ENCODE measurements around the gene TEX35. TPM values are rescaled to one million over a fixed set of nuclear protein-coding genes. Genes with fewer than 3 reads are reported as not detected.
A peak's percentile ranks its signal among the peaks of the same experiment; 100 is the strongest.
"Not testable (repeated sequence)": the region's sequence is repeated elsewhere in the genome, so short reads cannot be mapped to it uniquely, and the experiment has no call there.

Gene TEX35
- polyA plus RNA-seq, 1 donor, result 0.10 TPM

GRCh38 chr1:178495158-178495557 is 17.8 kb upstream of the TEX35 start:
- no peak for DNase-seq

- DNase-seq, result no peak
Observed at GRCh38 chr1:178495741-178496409, 17.0 kb upstream of the TEX35 start.

- DNase-seq, result no peak
Observed at GRCh38 chr1:178496410-178497135, 16.3 kb upstream of the TEX35 start, which contains the start of gene CLEC20A. Gene CLEC20A (minus strand): TSS chr1:178496964. CDS start chr1:178496939, 25 bp downstream.

- no peak for DNase-seq
Observed at GRCh38 chr1:178497903-178498478, 14.9 kb upstream of the TEX35 start.

GRCh38 chr1:178498896-178499675 is 13.8 kb upstream of the TEX35 start:
- no peak for DNase-seq

- no peak for DNase-seq
Observed at GRCh38 chr1:178500091-178500770, 12.7 kb upstream of the TEX35 start.

GRCh38 chr1:178500936-178501554 is 11.9 kb upstream of the TEX35 start:
- DNase-seq, result no peak

- peak; percentile 33 for DNase-seq
Observed at GRCh38 chr1:178501705-178502329, 11.1 kb upstream of the TEX35 start.

GRCh38 chr1:178502330-178502714 is 10.6 kb upstream of the TEX35 start:
- no peak for DNase-seq

GRCh38 chr1:178502856-178503255 is 10.1 kb upstream of the TEX35 start:
- no peak for DNase-seq

- not testable (repeated sequence) for DNase-seq
Observed at GRCh38 chr1:178503316-178503715, 9.6 kb upstream of the TEX35 start.

GRCh38 chr1:178503849-178504248 is 9.1 kb upstream of the TEX35 start:
- DNase-seq, result no peak

GRCh38 chr1:178504286-178504685 is 8.6 kb upstream of the TEX35 start:
- DNase-seq, result no peak

GRCh38 chr1:178506177-178506576 is 6.7 kb upstream of the TEX35 start:
- DNase-seq, result no peak

GRCh38 chr1:178506669-178507068 is 6.2 kb upstream of the TEX35 start:
- DNase-seq, result no peak

GRCh38 chr1:178509414-178510007 is 3.4 kb upstream of the TEX35 start:
- no peak for DNase-seq

- DNase-seq, result no peak
Observed at GRCh38 chr1:178510155-178510554, 2.8 kb upstream of the TEX35 start.

- DNase-seq, result no peak
Observed at GRCh38 chr1:178513278-178513983, 522 bp downstream of the TEX35 start.

- no peak for DNase-seq
Observed at GRCh38 chr1:178516110-178516509, 3.2 kb downstream of the TEX35 start.

GRCh38 chr1:178518894-178519293 is 6.0 kb downstream of the TEX35 start:
- no peak for DNase-seq

Measured in hindlimb muscle (tissue), 1 donor.